Measurements from ENCODE around the gene BRIX1.

The BRIX1 gene

DNA sequence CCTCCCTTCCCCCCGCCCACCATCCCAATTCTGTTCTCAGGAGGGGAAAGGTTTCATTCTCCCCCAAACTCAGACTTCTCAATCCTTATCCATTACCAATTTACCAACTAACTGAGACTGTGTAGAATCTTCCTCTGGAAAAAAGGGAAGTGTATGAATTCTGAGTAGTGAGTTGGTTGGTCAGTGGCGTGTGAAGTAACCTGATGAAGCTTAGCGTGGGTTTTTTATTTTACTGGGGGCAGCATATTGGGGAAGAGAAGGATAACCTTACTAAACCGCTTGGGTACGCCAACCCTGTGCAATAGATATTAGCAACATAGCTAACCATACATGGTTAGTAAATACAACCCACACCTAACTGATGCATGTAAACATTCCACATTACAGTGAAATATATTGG, 12.8 kb downstream of the BRIX1 start:
- ChIA-PET POLR2A (ENCODE audit: low non-redundant PET) (interaction anchor here (0.9 kb wide), 1 partner anchor 13 kb away, joined by 3 read pairs; the partner anchor contains the start of gene RAD1), CTCF (no interaction called here)
- DNase-seq (ENCODE audit: low spot score) = no peak
- TF ChIP-seq, protein P1, sequence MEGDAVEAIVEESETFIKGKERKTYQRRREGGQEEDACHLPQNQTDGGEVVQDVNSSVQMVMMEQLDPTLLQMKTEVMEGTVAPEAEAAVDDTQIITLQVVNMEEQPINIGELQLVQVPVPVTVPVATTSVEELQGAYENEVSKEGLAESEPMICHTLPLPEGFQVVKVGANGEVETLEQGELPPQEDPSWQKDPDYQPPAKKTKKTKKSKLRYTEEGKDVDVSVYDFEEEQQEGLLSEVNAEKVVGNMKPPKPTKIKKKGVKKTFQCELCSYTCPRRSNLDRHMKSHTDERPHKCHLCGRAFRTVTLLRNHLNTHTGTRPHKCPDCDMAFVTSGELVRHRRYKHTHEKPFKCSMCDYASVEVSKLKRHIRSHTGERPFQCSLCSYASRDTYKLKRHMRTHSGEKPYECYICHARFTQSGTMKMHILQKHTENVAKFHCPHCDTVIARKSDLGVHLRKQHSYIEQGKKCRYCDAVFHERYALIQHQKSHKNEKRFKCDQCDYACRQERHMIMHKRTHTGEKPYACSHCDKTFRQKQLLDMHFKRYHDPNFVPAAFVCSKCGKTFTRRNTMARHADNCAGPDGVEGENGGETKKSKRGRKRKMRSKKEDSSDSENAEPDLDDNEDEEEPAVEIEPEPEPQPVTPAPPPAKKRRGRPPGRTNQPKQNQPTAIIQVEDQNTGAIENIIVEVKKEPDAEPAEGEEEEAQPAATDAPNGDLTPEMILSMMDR (conservative IDR thresholded peaks at IDR 0.05; ENCODE audit: low read depth) = no peak
- H3K27ac ChIP-seq = no peak overlapping the region

DNA sequence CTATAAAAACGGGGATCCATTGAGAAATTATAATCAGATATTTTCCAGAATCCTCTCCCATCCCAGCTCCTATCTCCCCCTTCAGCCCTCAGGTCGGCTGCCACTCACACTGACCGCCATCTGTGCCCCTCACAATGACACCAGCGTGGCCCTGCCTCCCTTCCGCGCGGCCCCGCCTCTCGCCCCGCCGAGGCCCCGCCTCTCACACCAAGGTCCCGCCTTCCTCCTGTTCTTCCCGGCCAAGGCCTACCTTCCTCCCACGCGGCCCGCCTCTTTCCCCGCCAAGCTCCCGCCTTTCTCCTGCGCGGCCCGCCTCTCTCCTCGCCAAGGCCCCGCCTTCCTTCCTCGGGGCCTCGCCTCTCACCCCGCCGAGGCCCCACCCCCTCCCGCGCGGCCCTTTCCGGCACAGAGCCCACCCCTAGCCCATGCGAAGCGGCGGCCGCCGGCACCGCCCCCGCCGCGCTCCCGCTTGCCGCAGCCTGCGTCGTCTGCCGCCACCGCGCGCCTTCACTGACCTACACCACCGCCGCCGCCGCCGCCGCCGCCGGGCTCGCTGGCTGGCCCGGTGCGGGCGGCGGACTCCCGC, 13.7 kb downstream of the BRIX1 start, which contains the start of gene DNAJC21:
DNAJC21 (plus strand) TSS at position 426 of the 586 bp plus-strand sequence. CDS start 261 bp downstream, outside the sequence.
- ChIA-PET CTCF (interaction anchor here (0.6 to 0.7 kb wide), 3 partner anchors 48 to 454 kb away, joined by 3 to 4 read pairs (median 3); no protein-coding TSS in a partner anchor), POLR2A (ENCODE audit: low non-redundant PET) (interaction anchor here (0.6 to 1.7 kb wide), 4 partner anchors 11 to 201 kb away, joined by 3 to 6 read pairs (median 4); partner anchors contain the start of genes BRIX1 and RAD1)
- TF ChIP-seq, protein P1 (conservative IDR thresholded peaks at IDR 0.05; ENCODE audit: low read depth) = no peak
- DNase-seq (ENCODE audit: low spot score) = peak; percentile 99
- peak within 1 kb of the TSS; percentile 95 for H3K27ac ChIP-seq

DNA sequence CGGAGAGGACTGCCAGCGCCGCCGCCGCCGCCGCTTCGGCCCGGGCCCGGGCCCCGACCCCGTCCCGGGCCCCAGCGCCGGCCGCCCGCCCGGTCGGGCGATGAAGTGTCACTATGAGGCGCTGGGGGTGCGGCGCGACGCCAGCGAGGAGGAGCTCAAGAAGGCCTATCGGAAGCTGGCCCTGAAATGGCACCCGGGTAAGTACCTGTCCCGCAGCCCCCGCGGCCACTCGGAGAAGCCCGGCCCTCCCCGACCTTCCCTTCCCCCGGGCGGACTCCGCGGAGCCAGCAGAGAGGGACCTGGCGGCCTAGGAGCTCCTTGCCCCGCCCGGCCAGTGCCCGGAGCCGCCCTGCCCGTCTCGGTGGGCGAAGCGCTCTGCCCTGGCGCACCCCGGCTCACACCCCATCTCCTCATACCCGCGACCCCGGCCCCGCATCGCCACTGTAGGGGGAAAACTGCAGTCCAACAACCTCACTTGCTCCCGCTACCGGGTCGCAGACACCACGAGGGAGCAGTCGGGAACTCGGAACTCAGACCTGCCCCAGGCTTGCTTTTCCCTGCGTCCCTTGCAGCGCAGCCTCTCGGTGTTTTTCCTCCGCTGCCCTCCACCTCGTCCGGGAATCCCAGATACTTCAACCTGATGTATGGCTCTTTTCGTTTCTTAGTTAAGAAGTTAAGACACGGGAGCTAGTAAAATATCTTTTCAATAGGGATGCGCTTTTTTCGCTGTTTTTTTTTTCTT, 14.4 kb downstream of the BRIX1 start:
- ChIA-PET CTCF (interaction anchor here (0.6 to 0.7 kb wide), 3 partner anchors 49 to 454 kb away, joined by 3 to 4 read pairs (median 3); no protein-coding TSS in a partner anchor), POLR2A (ENCODE audit: low non-redundant PET) (interaction anchor here (0.7 to 1.7 kb wide), 3 partner anchors 12 to 336 kb away, joined by 3 to 6 read pairs (median 4); partner anchors contain the start of genes BRIX1 and RAD1)
- DNase-seq (ENCODE audit: low spot score) = peak; percentile 64
- peak overlapping the region; percentile 95 for H3K27ac ChIP-seq
- TF ChIP-seq, protein P1 (conservative IDR thresholded peaks at IDR 0.05; ENCODE audit: low read depth) = no peak

DNA sequence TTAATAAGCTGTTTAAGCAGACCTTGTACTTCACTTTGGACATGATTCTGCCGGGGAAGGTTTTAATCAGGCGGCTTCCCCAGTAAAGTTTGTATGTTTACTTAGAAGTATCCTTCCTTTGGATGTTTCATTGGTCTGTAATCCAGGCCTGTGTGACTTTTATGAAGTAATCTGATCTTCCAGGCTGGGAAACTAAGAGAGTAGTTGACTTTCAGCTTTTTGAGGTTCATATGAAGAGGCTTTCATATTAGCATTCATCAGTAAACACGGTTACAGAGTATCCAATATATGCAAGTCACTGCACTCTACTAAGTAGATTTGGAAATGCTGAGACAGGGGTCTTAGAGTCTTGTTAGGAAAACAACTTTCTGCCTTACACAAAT, 14.9 kb downstream of the BRIX1 start:
- no peak for DNase-seq (ENCODE audit: low spot score)
- TF ChIP-seq, protein P1 (conservative IDR thresholded peaks at IDR 0.05; ENCODE audit: low read depth) = no peak
- ChIA-PET CTCF (no interaction called here), POLR2A (ENCODE audit: low non-redundant PET) (interaction anchor here (0.7 to 1.7 kb wide), 2 partner anchors 15 to 337 kb away, joined by 3 to 6 read pairs; partner anchors contain the start of genes BRIX1 and RAD1)
- H3K27ac ChIP-seq = peak overlapping the region; percentile 95

DNA sequence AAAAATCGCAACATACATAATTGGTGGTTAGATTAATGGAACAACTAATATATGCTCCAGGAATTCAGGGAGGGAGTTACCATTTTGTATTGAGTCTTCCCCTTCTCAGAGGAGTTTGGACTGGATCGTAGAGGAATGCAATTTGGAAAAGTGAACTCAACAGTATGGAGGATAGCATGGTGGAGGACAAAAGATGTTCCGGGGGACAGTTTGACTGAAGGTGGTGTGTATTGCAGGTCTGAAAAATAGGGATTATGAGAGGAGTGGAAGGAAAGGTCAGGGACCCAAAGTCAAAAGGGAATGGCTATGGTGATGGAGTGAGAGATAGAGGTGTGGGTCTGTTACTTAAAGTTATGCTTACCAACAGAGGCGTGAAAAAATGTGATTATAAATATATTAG, 15.4 kb downstream of the BRIX1 start:
- no peak for DNase-seq (ENCODE audit: low spot score)
- H3K27ac ChIP-seq = no peak overlapping the region
- POLR2A ChIA-PET (ENCODE audit: low non-redundant PET) = interaction anchor here (0.7 to 1.7 kb wide), 2 partner anchors 15 to 337 kb away, joined by 3 to 6 read pairs; partner anchors contain the start of genes BRIX1 and RAD1
- CTCF ChIA-PET = no interaction called here
- TF ChIP-seq, protein P1 (conservative IDR thresholded peaks at IDR 0.05; ENCODE audit: low read depth) = no peak

DNA sequence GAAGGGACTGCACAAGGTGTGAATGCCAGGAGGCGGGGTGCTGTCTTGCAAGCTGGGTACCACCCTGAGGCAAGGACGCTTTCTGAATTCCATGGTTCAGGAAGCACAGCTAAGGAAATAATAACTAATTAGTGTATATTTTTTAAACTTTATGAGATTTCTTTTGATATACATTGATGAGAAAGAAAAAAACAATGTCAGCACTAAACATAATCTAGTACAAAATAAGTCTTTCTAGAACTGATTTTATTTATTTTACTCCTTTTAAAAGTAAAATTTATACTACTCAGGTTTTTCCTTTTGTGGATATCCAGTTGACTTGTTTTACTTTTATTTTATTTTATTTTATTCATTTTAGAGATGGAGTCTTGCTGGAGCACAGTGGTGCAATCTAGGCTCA, 17.4 kb downstream of the BRIX1 start:
- TF ChIP-seq, protein P1 (conservative IDR thresholded peaks at IDR 0.05; ENCODE audit: low read depth) = no peak
- DNase-seq (ENCODE audit: low spot score) = no peak
- CTCF ChIA-PET = no interaction called here
- POLR2A ChIA-PET (ENCODE audit: low non-redundant PET) = no interaction called here
- H3K27ac ChIP-seq = no peak overlapping the region
